ENCODE measurements around the gene NXN. TPM values are rescaled to one million over a fixed set of nuclear protein-coding genes. Genes with fewer than 3 reads are reported as not detected.

NXN gene
- total and polyA plus RNA-seq, 4 donors = 25.7 to 60.6 (median 44.0) TPM

DNA sequence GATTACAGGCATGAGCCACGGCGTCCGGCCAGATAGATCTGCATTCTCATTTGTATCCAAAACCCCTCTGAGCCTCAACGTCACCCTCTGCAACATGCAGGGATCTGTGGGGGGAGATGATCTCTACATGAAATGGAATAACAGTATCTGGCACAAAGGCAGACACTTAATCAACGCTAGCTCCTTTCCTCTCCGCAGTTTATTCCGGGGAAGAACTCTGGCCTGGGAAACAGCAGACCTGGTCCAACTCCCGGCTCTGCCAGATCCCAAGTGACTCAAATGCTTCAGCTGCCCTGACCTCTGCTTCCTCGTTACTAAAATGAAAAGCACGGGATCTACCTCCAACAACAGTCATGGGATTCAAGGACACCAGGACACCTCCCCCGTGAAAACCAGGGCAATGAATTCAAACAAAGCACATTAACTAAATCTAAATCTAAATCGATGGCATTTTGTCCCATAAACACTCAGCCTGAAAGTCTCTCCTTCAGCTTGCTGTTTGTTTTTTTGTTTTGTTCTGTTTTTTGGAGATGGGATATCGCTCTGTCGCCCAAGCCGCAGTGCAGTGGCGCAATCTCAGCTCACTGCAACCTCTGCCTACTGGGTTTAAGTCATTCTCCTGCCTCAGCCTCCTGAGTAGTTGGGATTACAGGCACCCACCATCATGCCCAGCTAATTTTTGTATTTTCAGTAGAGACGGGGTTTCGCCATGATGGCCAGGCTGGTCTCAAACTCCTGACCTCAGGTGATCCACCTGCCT is 78.2 kb downstream of the NXN start:
- Histone ChIP-seq H3K4me3 (ENCODE audit: low read depth, low read length) (no peak overlapping the region), H3K4me1 (ENCODE audit: control insufficient read depth, insufficient read depth, low read length) (peaks cover 12% of the 10 kb centered on the region), H3K27me3 (ENCODE audit: control insufficient read depth, insufficient read depth, low read length) (no peaks in the 10 kb centered on the region), H3K36me3 (ENCODE audit: control insufficient read depth, insufficient read depth, low read length) (no peaks in the 10 kb centered on the region), H3K9me3 (ENCODE audit: control insufficient read depth, insufficient read depth, low read length) (no peaks in the 10 kb centered on the region), H3K27ac (ENCODE audit: low read depth, low read length) (peak overlapping the region; percentile 16)
- 77% methylated on average over 12 of the region's 18 CpGs for WGBS (ENCODE audit: insufficient coverage)
- DNase-seq (ENCODE audit: low read depth in 4 of 6, low spot score in 6 of 6) = peak in 1 of 6 donors; percentile 24

DNA sequence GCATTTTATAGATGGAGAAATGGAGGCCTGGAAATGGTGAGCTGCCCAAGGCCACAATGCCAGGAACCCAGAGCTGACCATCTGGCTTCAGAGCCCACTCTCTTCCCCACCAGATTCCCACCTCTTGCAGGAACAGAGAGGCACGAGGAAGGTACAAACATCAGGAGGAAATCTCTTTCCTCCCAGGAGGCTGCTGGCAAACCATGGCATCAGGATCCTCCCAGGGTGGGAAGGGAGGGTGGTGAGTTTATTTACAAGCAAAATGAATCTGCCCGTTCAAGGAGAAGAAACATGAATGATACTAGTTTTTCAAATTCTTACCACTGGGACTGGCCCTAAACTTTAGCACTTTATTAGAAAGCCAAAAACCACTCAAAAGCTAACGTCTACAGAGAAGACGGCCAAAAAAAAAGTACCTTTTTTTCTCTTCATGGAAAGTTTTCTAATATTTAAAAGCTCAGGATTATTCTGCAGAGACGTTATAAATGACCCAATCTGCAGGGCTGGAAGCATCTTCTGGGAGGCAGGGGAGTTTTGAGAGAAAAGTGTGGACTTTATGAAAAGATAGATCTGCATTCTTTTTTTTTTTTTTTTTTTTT is 79.1 kb downstream of the NXN start:
- H3K27me3 ChIP-seq (ENCODE audit: control insufficient read depth, insufficient read depth, low read length) = no peaks in the 10 kb centered on the region
- no peak for DNase-seq (ENCODE audit: low read depth in 4 of 6, low spot score in 6 of 6)
- H3K27ac ChIP-seq (ENCODE audit: low read depth, low read length) = peak overlapping the region; percentile 33
- no CpG with 5 or more reads among the region's 5 CpGs for WGBS (ENCODE audit: insufficient coverage)
- no peaks in the 10 kb centered on the region for H3K36me3 ChIP-seq (ENCODE audit: control insufficient read depth, insufficient read depth, low read length)
- no peaks in the 10 kb centered on the region for H3K9me3 ChIP-seq (ENCODE audit: control insufficient read depth, insufficient read depth, low read length)
- H3K4me1 ChIP-seq (ENCODE audit: control insufficient read depth, insufficient read depth, low read length) = peaks cover 12% of the 10 kb centered on the region
- no peak overlapping the region for H3K4me3 ChIP-seq (ENCODE audit: low read depth, low read length)

DNA sequence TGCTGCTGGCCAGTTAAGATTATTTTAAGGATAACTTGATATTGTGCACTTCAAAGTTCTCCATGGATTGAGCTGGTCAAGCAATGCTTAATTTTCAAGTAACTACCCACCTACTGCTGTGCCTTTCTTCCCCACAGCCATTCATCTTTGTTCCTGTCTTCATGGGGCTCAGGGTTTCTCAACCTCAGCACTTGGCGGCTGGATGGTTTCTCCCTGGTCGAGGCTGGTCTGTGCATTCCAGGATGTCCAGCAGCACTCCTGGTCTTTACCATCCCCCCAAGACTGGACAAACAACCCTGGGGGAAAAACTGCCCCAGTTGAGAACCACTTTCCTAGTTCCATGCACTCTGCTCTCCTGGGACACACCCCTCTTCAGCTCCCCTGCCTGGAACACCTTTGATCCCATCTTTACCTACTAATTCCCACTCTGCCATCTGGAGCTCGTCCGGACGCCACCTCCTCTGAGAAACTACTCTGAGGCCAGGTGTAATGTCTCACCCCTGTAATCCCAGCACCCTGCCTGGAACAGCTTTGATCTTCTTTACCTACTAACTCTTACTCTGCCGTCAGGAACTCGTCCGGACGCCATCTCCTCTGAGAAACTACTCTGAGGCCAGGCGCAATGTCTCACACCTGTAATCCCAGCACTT is 81.5 kb downstream of the NXN start:
- H3K36me3 ChIP-seq (ENCODE audit: control insufficient read depth, insufficient read depth, low read length) = no peaks in the 10 kb centered on the region
- H3K27me3 ChIP-seq (ENCODE audit: control insufficient read depth, insufficient read depth, low read length) = no peaks in the 10 kb centered on the region
- 75% methylated on average over 5 of the region's 10 CpGs for WGBS (ENCODE audit: insufficient coverage)
- no peaks in the 10 kb centered on the region for H3K9me3 ChIP-seq (ENCODE audit: control insufficient read depth, insufficient read depth, low read length)
- H3K4me3 ChIP-seq (ENCODE audit: low read depth, low read length) = no peak overlapping the region
- DNase-seq (ENCODE audit: low read depth in 4 of 6, low spot score in 6 of 6) = no peak
- H3K4me1 ChIP-seq (ENCODE audit: control insufficient read depth, insufficient read depth, low read length) = peaks cover 12% of the 10 kb centered on the region
- H3K27ac ChIP-seq (ENCODE audit: low read depth, low read length) = no peak overlapping the region

DNA sequence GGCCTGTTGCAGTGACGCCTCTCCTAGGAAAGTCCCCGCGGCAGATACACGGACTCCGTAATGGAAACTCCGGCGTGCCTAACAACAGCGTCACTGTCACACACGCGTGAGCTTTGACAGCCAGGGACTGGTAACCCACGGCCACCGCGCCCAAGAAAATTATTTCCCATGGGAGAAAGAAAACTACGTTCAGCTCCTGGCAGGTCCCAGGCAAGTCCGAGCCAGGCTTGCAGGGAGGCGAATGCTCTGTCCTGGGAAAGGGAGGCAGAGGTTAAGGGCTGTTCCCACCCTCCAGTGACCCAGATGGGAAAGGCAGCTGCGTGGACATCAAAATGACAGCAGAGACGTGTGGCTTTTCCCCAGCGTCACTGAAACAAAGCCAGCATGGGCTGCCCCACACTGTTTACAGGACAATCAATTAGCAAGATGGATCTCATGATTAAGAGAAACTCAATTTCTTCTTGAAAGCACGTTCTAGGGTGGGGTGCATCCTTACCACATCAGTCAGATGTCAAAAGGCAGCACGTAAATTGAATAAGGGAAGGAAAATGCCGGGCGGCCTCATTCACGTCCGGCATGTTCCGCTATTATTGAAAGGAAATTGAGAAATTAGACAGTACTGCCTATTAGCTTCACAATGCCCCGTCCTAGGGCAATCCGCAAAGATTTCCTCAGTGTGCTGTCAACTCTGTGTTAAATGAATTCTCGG is 82.5 kb downstream of the NXN start:
- Histone ChIP-seq H3K27ac (ENCODE audit: low read depth, low read length) (no peak overlapping the region), H3K4me1 (ENCODE audit: control insufficient read depth, insufficient read depth, low read length) (peaks cover 12% of the 10 kb centered on the region), H3K4me3 (ENCODE audit: low read depth, low read length) (no peak overlapping the region), H3K27me3 (ENCODE audit: control insufficient read depth, insufficient read depth, low read length) (no peaks in the 10 kb centered on the region), H3K9me3 (ENCODE audit: control insufficient read depth, insufficient read depth, low read length) (no peaks in the 10 kb centered on the region), H3K36me3 (ENCODE audit: control insufficient read depth, insufficient read depth, low read length) (no peaks in the 10 kb centered on the region)
- 43% methylated on average over 22 of the region's 29 CpGs for WGBS (ENCODE audit: insufficient coverage)
- DNase-seq (ENCODE audit: low read depth in 4 of 6, low spot score in 6 of 6) = peak in 1 of 6 donors; percentile 37

DNA sequence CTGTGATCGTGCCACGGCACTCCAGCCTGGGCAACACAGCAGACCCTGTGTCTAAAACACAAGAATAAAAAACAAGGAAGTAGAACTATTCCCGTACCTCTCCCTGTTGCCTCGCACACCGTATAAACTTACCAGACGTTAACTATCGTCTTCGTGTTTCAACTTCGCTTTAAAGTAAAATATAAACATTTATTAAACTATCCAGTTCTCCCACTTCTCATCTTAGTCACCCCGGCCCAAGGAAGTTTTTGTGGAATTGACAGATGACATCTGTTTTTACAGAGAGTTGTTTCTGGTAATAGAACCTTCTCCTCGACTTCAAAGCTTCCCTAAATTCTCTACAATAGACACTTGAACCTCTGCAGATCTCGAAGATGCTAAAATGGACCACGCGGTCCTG is 83.1 kb downstream of the NXN start:
- 85% methylated on average over 13 of the region's 14 CpGs for WGBS (ENCODE audit: insufficient coverage)

DNA sequence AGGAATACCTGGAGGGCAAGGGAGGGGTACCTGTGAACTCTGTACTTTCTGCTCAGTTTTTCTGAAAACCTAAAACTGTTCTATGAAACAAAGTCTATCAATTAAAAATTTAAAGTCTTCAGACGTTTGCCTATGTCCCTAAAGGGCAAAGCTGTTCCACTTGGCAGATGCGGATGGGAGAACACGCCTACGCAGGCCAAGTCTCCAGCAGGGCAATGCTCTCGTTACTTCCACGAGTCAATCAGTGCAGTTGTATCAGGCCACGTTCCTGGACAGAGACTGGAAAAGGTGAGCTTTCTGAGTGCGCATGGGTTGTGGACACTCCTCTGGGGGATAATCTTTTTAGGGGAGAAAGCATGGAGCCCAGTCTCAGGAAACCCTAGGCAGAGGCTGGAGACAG is 86.6 kb downstream of the NXN start:
- Histone ChIP-seq H3K4me3 (ENCODE audit: low read depth, low read length) (no peak overlapping the region), H3K4me1 (ENCODE audit: control insufficient read depth, insufficient read depth, low read length) (peaks cover 9% of the 10 kb centered on the region), H3K36me3 (ENCODE audit: control insufficient read depth, insufficient read depth, low read length) (no peaks in the 10 kb centered on the region), H3K27me3 (ENCODE audit: control insufficient read depth, insufficient read depth, low read length) (no peaks in the 10 kb centered on the region), H3K27ac (ENCODE audit: low read depth, low read length) (no peak overlapping the region), H3K9me3 (ENCODE audit: control insufficient read depth, insufficient read depth, low read length) (no peaks in the 10 kb centered on the region)
- WGBS (ENCODE audit: insufficient coverage) = 68% methylated on average over 7 of the region's 8 CpGs
- DNase-seq (ENCODE audit: low read depth in 4 of 6, low spot score in 6 of 6) = no peak

More for the DNA sequence above, 83.1 kb downstream of the NXN start:
- Histone ChIP-seq H3K27ac (ENCODE audit: low read depth, low read length) (no peak overlapping the region), H3K4me3 (ENCODE audit: low read depth, low read length) (no peak overlapping the region), H3K9me3 (ENCODE audit: control insufficient read depth, insufficient read depth, low read length) (no peaks in the 10 kb centered on the region), H3K36me3 (ENCODE audit: control insufficient read depth, insufficient read depth, low read length) (no peaks in the 10 kb centered on the region), H3K4me1 (ENCODE audit: control insufficient read depth, insufficient read depth, low read length) (peaks cover 12% of the 10 kb centered on the region), H3K27me3 (ENCODE audit: control insufficient read depth, insufficient read depth, low read length) (no peaks in the 10 kb centered on the region)
- DNase-seq (ENCODE audit: low read depth in 4 of 6, low spot score in 6 of 6) = no peak

DNA sequence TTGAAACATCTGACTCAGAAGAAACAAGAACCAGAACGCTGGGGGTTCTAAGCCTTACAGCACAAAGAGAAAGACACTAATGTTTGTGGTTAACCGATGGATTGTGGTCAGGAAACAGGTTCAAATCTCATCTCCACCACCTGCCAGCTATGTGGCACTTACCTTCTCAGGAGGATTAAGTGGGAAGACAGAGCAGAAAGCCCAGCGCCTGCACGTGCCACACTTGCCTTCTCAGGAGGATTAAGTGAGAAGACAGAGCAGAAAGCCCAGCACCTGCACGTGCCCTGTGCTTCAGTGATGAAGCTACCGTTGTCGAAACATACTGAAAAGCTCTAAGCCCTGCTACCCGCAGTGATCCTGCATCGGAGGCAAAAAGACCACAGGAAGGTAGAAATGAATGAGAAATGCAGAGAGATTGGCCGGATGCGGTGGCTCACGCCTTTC is 90.6 kb downstream of the NXN start:
- Histone ChIP-seq H3K36me3 (ENCODE audit: control insufficient read depth, insufficient read depth, low read length) (no peaks in the 10 kb centered on the region), H3K27me3 (ENCODE audit: control insufficient read depth, insufficient read depth, low read length) (no peaks in the 10 kb centered on the region), H3K4me3 (ENCODE audit: low read depth, low read length) (no peak overlapping the region), H3K27ac (ENCODE audit: low read depth, low read length) (no peak overlapping the region), H3K9me3 (ENCODE audit: control insufficient read depth, insufficient read depth, low read length) (no peaks in the 10 kb centered on the region), H3K4me1 (ENCODE audit: control insufficient read depth, insufficient read depth, low read length) (peaks cover 9% of the 10 kb centered on the region)
- DNase-seq (ENCODE audit: low read depth in 4 of 6, low spot score in 6 of 6) = no peak
- WGBS (ENCODE audit: insufficient coverage) = 98% methylated on average over 9 of the region's 12 CpGs

DNA sequence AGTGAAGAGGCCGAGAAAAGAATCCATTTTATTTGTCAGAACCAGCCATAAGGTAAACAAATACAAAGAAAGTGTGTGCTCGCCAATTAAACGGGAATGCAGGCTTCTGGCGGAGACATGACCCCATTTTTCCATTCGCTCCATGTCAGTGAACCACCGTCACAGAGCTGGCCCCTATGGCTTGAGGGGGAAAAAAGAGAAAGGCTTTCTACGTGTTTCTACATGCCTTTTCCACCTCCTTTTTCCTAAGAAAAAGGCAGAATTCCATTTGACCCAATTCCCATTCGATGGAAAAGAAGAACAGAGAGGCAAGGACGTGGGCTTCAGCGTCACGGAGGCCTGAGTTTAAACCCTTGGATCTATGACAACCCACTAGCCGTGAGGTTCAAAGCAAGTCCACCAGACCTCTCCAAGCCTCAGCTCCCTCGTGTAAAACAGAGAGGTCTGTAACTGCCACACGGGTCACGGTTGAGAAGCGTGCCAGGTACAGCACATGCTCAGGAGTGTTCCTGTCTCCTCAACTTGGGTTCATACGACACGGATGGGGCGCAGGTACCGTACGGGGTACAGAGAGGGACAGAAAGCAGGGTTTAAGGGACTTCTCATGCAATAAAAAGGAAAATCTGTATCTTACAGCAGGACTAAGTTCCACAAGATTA is 91.9 kb downstream of the NXN start:
- peaks cover 21% of the 10 kb centered on the region for H3K4me1 ChIP-seq (ENCODE audit: control insufficient read depth, insufficient read depth, low read length)
- peak overlapping the region; percentile 3 for H3K27ac ChIP-seq (ENCODE audit: low read depth, low read length)
- WGBS (ENCODE audit: insufficient coverage) = 84% methylated on average over 11 of the region's 21 CpGs

DNA sequence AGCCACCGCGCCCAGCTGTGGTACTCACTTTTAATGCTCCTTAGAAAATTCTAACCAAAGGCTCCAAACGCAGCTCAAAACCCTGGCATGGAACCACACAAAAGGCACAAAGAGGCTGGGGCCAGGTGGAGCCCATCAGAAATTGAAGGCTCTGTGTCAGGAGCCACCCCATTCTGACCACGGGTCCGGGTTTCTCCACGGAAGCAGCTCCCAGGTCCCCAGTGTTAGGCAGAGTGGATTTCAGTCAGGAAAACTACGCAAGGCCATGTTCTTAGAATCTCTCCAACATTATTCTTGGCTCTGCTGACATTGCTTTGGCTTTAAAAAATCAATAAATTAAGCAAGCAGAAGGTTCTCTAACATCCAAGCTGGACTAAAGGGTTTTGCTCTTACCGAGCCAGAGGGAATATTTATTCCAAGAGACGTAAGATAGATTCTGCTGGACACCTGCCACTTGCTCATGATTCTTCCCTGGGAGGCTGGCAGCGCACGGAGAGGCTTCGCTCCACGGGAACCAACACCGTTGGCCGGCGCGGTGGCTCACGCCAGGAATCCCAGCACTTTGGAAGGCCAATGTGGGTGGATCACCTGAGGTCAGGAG is 93.5 kb downstream of the NXN start:
- Histone ChIP-seq H3K27me3 (ENCODE audit: control insufficient read depth, insufficient read depth, low read length) (no peaks in the 10 kb centered on the region), H3K36me3 (ENCODE audit: control insufficient read depth, insufficient read depth, low read length) (no peaks in the 10 kb centered on the region), H3K27ac (ENCODE audit: low read depth, low read length) (peak overlapping the region; percentile 74), H3K4me1 (ENCODE audit: control insufficient read depth, insufficient read depth, low read length) (peaks cover 34% of the 10 kb centered on the region), H3K4me3 (ENCODE audit: low read depth, low read length) (no peak overlapping the region), H3K9me3 (ENCODE audit: control insufficient read depth, insufficient read depth, low read length) (no peaks in the 10 kb centered on the region)
- DNase-seq (ENCODE audit: low read depth in 4 of 6, low spot score in 6 of 6) = peak in 2 of 6 donors; percentile 55 to 86
- 55% methylated on average over 9 of the region's 18 CpGs for WGBS (ENCODE audit: insufficient coverage)

More for the DNA sequence above, 91.9 kb downstream of the NXN start:
- no peaks in the 10 kb centered on the region for H3K36me3 ChIP-seq (ENCODE audit: control insufficient read depth, insufficient read depth, low read length)
- no peak overlapping the region for H3K4me3 ChIP-seq (ENCODE audit: low read depth, low read length)
- H3K9me3 ChIP-seq (ENCODE audit: control insufficient read depth, insufficient read depth, low read length) = no peaks in the 10 kb centered on the region
- H3K27me3 ChIP-seq (ENCODE audit: control insufficient read depth, insufficient read depth, low read length) = no peaks in the 10 kb centered on the region
- DNase-seq (ENCODE audit: low read depth in 4 of 6, low spot score in 6 of 6) = no peak

All from spinal cord (tissue), 10 donors.